Measurements from ENCODE around the gene MRPL2.

The MRPL2 gene

DNA sequence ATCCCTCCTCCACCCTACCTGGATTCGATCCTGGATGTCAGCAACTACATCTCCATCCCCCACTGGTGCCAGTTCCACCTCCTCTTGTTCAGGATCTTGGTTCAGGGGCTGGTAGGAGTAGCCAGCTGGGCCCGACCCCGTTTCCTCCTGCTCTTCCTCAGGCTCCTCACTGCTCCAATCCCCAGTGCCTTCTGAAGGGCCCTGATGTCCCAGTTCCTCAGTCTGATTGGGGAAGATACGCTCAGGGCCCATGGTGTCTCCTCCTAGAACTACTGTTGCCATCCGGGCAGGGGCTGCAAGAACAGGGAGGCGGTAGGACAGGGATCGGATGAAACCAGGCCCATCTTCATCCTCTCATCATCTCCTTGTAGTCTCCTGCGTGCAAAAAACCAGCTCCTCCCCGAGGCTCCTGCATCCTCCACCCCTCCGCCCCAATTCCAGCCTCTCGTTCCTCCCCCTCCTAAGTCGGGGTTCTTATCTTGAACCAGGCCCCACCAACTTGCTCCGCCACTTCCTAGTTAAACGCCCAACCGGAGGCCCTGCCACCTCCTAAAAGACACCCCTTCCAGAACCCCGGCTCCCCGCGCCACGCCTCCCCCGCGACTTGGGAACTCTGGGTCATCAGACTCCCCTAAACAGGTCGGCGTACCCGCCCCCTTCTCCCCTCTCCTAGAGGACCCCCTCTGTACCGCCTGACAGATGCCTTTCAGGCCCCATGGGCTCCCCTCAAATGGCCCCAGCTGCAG is 46.0 kb downstream of the MRPL2 start:
- no peak for FAIRE-seq
- DNase-seq (ENCODE audit: insufficient read length, low spot score), result peak; percentile 50
- no peak for TF ChIP-seq POLR2A (IDR thresholded peaks at IDR 0.05; ENCODE audit: low read depth, low read length)

DNA sequence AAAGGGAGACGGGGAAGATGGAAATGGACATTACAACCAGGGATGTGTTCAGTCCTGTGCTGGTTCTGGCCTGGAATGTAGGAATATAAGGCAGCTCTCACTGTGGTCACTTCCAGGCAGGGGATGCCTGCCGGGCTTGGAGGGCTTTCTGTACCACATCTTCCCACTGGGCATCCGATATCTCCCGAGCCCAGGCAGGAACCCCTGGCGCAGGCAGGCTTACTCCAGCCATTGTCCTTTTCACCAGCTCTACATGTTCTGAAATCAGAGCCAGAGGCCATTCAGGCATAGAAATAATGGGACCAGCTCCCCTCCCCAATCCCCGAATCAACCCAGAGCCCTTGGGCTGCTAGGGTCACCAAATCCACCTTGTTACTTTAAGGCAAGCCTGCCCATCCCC is 46.9 kb downstream of the MRPL2 start:
- DNase-seq (ENCODE audit: insufficient read length, low spot score) (no peak), FAIRE-seq (no peak)
- TF ChIP-seq POLR2A (IDR thresholded peaks at IDR 0.05; ENCODE audit: low read depth, low read length), result no peak

DNA sequence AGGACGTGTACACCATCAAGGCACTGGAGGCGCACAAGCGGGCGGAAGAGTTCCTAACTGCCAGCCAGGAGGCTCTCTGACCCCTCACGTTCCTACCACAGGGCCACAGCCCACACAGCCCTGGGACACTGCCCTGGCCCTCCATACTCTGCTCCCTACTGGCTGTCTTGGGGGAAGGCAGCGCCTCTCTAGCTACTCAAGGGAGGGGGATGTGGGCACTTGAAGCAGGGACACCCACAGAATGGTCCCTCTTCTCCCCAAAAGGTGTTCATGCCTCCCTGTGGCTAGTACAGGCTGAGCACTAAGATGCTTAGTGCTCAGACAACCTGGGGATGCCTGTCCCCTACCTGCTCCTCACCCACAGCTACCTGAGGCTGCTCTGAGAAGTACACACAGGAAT is 48.0 kb downstream of the MRPL2 start:
- DNase-seq (ENCODE audit: insufficient read length, low spot score) (no peak), FAIRE-seq (no peak)
- no peak for TF ChIP-seq POLR2A (IDR thresholded peaks at IDR 0.05; ENCODE audit: low read depth, low read length)

DNA sequence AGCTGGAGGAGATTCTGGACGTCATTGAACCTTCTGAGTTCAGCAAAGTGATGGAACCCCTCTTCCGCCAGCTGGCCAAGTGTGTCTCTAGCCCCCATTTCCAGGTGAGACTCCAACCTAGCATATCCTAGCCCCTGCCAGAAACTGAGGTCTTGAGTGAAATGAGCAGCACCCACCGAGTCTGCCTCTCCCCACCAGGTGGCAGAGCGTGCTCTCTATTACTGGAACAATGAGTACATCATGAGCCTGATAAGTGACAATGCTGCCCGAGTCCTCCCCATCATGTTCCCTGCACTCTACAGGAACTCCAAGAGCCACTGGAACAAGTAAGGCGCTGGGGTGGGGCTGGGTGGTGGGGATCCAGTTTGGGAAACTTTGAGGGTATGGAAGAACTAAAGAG is 50.1 kb downstream of the MRPL2 start:
- FAIRE-seq, result no peak
- no peak for TF ChIP-seq POLR2A (IDR thresholded peaks at IDR 0.05; ENCODE audit: low read depth, low read length)
- DNase-seq (ENCODE audit: insufficient read length, low spot score), result no peak

DNA sequence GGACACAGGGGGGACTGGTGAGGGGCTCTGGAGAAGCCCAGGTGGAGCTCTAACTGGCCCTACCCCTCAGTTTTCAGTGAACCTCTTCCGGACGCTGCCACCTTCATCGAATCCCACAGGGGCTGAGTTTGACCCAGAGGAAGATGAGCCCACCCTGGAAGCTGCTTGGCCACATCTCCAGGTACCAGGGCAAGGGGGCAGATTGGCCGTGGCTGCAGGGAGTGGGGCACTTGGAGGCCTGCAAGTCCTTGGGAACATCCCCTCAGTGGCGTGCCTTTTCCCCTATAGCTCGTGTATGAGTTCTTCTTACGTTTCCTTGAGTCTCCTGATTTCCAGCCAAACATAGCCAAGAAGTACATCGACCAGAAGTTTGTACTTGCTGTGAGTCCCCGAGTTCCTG is 52.1 kb downstream of the MRPL2 start:
- DNase-seq (ENCODE audit: insufficient read length, low spot score) (no peak), FAIRE-seq (no peak)
- TF ChIP-seq POLR2A (IDR thresholded peaks at IDR 0.05; ENCODE audit: low read depth, low read length), result no peak

DNA sequence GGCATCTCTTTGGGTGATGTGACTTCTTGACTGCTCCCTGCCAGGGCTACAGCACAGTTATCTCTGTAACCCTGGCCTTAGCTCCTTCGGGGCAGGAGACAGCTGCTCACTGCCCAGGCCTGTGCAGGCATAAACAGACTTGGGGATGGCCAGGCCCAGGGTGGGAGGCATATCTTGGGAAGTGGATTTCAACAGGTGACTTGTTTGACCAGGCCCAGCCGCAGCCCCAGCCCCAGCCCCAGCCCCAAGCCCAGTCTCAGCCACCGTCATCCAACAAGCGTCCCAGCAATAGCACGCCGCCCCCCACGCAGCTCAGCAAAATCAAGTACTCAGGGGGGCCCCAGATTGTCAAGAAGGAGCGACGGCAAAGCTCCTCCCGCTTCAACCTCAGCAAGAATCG is 53.0 kb downstream of the MRPL2 start:
- DNase-seq (ENCODE audit: insufficient read length, low spot score) (no peak), FAIRE-seq (no peak)
- no peak for TF ChIP-seq POLR2A (IDR thresholded peaks at IDR 0.05; ENCODE audit: low read depth, low read length)

DNA sequence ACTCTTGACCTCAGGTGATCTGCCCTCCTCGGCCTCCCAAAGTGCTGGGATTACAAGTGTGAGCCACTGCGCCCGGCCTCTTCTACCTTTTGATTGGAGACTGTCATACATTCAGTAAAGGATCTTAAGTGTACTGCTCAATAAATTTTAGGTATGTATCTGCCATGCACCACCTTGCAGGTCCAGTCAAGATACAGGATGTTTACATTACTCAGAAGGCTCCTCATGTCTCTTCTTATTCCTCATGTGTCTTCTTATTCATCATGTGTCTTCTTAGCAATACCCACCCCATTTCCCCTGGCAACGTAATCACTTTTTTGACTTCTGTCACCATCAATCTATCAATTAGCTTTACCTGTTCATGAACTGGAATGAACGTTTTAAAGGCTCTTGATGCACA is 53.4 kb downstream of the MRPL2 start:
- FAIRE-seq (no peak), DNase-seq (ENCODE audit: insufficient read length, low spot score) (no peak)
- no peak for TF ChIP-seq POLR2A (IDR thresholded peaks at IDR 0.05; ENCODE audit: low read depth, low read length)
